Osteoblast (primary cell): ENCODE results near the gene RPGRIP1L. TPM values are rescaled to one million over a fixed set of nuclear protein-coding genes. Genes with fewer than 3 reads are reported as not detected.

Experiments used
- DNase-seq: peaks from one replicate; pipeline ENCODE4 v3.0.0; 2011; ENCODE audit warnings: low spot score, mixed read lengths; ENCODE audit not compliant: insufficient read length; ENCODE audit errors: missing footprints
- H2AFZ ChIP-seq: 2 replicates; pipeline ENCODE4 v1.6.0; 2011; ENCODE audit warnings: mild to moderate bottlenecking, low read length
- H3K27ac ChIP-seq: 2 replicates; pipeline ENCODE4 v1.5.1; 2011; ENCODE audit warnings: mild to moderate bottlenecking, low read depth, low read length, moderate library complexity
- H3K27me3 ChIP-seq: 2 replicates; pipeline ENCODE4 v1.6.0; 2012; ENCODE audit warnings: mild to moderate bottlenecking, control low read depth, inconsistent platforms, low read length, moderate library complexity; ENCODE audit not compliant: insufficient read depth
- H3K36me3 ChIP-seq: 2 replicates; pipeline ENCODE4 v1.5.1; 2011; ENCODE audit warnings: mild to moderate bottlenecking, low read length, control low read depth, moderate library complexity; ENCODE audit not compliant: insufficient read depth
- H3K4me1 ChIP-seq: 2 replicates; pipeline ENCODE4 v1.5.1; 2011; ENCODE audit warnings: mild to moderate bottlenecking, low read length, control low read depth, moderate library complexity; ENCODE audit not compliant: insufficient read depth
- H3K4me2 ChIP-seq: 2 replicates; pipeline ENCODE4 v1.6.0; 2011; ENCODE audit warnings: mild to moderate bottlenecking, low read length; ENCODE audit not compliant: insufficient read depth
- H3K4me3 ChIP-seq: fragments of 200-600 bp; sonication (generic); 3 replicates; pipeline ENCODE4 v1.5.1; 2012; ENCODE audit warnings: mild to moderate bottlenecking, low read length, inconsistent platforms; ENCODE audit not compliant: insufficient read depth
- H3K79me2 ChIP-seq: 2 replicates; pipeline ENCODE4 v1.6.0; 2012; ENCODE audit warnings: mild to moderate bottlenecking, low read length, control low read depth, inconsistent platforms; ENCODE audit not compliant: insufficient read depth
- H3K9me3 ChIP-seq: 2 replicates; pipeline ENCODE4 v1.5.1; 2011; ENCODE audit warnings: low read depth, low read length, control low read depth
- H4K20me1 ChIP-seq: 2 replicates; pipeline ENCODE4 v1.6.0; 2012; ENCODE audit warnings: mild to moderate bottlenecking, low read length, control low read depth; ENCODE audit not compliant: insufficient read depth
- CTCF ChIP-seq: IDR thresholded peaks from 2 replicates; pipeline ENCODE4 v1.5.1; 2011; ENCODE audit warnings: mild to moderate bottlenecking, low read depth, low read length, moderate library complexity; ENCODE audit errors: extremely low read depth
- total RNA-seq: library from RNA; depleted of rRNA; stranded (reverse); fragments of >200 nt; gene quantifications from 2 replicates; pipeline ENCODE4 v1.2.3, GENCODE V29; 2012

The RPGRIP1L gene
- total RNA-seq, 1 donor: 14.1 TPM

GRCh38 chr16:53740933-53741531 lies 37.4 kb upstream of the RPGRIP1L start:
- H3K36me3 ChIP-seq: no peaks in the 10 kb centered on the region
- H2AFZ ChIP-seq: no peak overlapping the region
- no peak for TF ChIP-seq CTCF
- H3K4me2 ChIP-seq: no peak overlapping the region
- peaks cover 20% of the 10 kb centered on the region for H3K4me1 ChIP-seq
- no peaks in the 10 kb centered on the region for H3K27me3 ChIP-seq
- no peak overlapping the region for H3K4me3 ChIP-seq
- peaks cover 67% of the 10 kb centered on the region for H3K79me2 ChIP-seq
- DNase-seq: no peak
- no peaks in the 10 kb centered on the region for H3K9me3 ChIP-seq
- peaks cover 5% of the 10 kb centered on the region for H4K20me1 ChIP-seq
- H3K27ac ChIP-seq: no peak overlapping the region

GRCh38 chr16:53740476-53740875 lies 36.8 kb upstream of the RPGRIP1L start:
- Histone ChIP-seq H3K79me2 (peaks cover 70% of the 10 kb centered on the region), H4K20me1 (peaks cover 6% of the 10 kb centered on the region), H2AFZ (no peak overlapping the region), H3K9me3 (no peaks in the 10 kb centered on the region), H3K4me2 (no peak overlapping the region), H3K36me3 (no peaks in the 10 kb centered on the region), H3K4me3 (no peak overlapping the region), H3K4me1 (peaks cover 14% of the 10 kb centered on the region), H3K27ac (no peak overlapping the region), H3K27me3 (no peaks in the 10 kb centered on the region)
- no peak for TF ChIP-seq CTCF
- no peak for DNase-seq

- peaks cover 16% of the 10 kb centered on the region for H4K20me1 ChIP-seq
- no peak overlapping the region for H3K4me2 ChIP-seq
- no peaks in the 10 kb centered on the region for H3K9me3 ChIP-seq
- no peaks in the 10 kb centered on the region for H3K27me3 ChIP-seq
- TF ChIP-seq CTCF: no peak
- no peaks in the 10 kb centered on the region for H3K4me1 ChIP-seq
- no peak for DNase-seq
- H2AFZ ChIP-seq: no peak overlapping the region
- H3K36me3 ChIP-seq: no peaks in the 10 kb centered on the region
- H3K27ac ChIP-seq: no peak overlapping the region
- peaks cover 81% of the 10 kb centered on the region for H3K79me2 ChIP-seq
- no peak overlapping the region for H3K4me3 ChIP-seq
Measured at GRCh38 chr16:53737552-53737951, 33.9 kb upstream of the RPGRIP1L start.

- TF ChIP-seq CTCF: no peak
- no peak overlapping the region for H2AFZ ChIP-seq
- no peak overlapping the region for H3K4me3 ChIP-seq
- no peaks in the 10 kb centered on the region for H3K27me3 ChIP-seq
- H3K4me2 ChIP-seq: no peak overlapping the region
- no peaks in the 10 kb centered on the region for H3K9me3 ChIP-seq
- H4K20me1 ChIP-seq: peaks cover 19% of the 10 kb centered on the region
- no peak for DNase-seq
- H3K36me3 ChIP-seq: no peaks in the 10 kb centered on the region
- no peak overlapping the region for H3K27ac ChIP-seq
- H3K4me1 ChIP-seq: no peaks in the 10 kb centered on the region
- H3K79me2 ChIP-seq: peaks cover 75% of the 10 kb centered on the region
Measured at GRCh38 chr16:53736297-53736696, 32.6 kb upstream of the RPGRIP1L start.
